ENCODE data around the gene EEF2K.

DNA sequence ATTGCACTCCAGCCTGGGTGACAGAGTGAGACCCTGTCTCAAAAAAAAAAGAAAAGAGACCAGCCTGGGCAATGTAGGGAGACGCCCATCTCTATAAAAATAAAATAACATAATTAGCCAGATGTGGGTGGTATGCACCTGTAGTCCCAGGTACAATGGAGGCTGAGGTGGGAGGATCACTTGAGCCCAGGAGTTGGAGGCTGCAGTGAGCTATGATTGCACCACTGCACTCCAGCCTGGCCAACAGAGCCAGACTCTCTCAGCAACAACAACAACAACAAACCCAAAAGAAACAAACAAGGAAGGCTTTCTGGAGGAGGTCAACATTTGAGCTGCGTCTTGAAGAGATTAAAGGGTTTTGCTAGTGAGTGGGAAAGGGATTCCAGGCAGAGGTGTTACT lies 8.3 kb downstream of the EEF2K start:
- no peak for TF ChIP-seq POLR2A (IDR thresholded peaks at IDR 0.05)
- TF ChIP-seq, protein P1, sequence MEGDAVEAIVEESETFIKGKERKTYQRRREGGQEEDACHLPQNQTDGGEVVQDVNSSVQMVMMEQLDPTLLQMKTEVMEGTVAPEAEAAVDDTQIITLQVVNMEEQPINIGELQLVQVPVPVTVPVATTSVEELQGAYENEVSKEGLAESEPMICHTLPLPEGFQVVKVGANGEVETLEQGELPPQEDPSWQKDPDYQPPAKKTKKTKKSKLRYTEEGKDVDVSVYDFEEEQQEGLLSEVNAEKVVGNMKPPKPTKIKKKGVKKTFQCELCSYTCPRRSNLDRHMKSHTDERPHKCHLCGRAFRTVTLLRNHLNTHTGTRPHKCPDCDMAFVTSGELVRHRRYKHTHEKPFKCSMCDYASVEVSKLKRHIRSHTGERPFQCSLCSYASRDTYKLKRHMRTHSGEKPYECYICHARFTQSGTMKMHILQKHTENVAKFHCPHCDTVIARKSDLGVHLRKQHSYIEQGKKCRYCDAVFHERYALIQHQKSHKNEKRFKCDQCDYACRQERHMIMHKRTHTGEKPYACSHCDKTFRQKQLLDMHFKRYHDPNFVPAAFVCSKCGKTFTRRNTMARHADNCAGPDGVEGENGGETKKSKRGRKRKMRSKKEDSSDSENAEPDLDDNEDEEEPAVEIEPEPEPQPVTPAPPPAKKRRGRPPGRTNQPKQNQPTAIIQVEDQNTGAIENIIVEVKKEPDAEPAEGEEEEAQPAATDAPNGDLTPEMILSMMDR (IDR thresholded peaks at IDR 0.05) = no peak

Measured in prostate gland (tissue), 2 donors.